Measurements from ENCODE around the gene AFTPH.
A peak's percentile ranks its signal among the peaks of the same experiment; 100 is the strongest.

AFTPH gene

DNA sequence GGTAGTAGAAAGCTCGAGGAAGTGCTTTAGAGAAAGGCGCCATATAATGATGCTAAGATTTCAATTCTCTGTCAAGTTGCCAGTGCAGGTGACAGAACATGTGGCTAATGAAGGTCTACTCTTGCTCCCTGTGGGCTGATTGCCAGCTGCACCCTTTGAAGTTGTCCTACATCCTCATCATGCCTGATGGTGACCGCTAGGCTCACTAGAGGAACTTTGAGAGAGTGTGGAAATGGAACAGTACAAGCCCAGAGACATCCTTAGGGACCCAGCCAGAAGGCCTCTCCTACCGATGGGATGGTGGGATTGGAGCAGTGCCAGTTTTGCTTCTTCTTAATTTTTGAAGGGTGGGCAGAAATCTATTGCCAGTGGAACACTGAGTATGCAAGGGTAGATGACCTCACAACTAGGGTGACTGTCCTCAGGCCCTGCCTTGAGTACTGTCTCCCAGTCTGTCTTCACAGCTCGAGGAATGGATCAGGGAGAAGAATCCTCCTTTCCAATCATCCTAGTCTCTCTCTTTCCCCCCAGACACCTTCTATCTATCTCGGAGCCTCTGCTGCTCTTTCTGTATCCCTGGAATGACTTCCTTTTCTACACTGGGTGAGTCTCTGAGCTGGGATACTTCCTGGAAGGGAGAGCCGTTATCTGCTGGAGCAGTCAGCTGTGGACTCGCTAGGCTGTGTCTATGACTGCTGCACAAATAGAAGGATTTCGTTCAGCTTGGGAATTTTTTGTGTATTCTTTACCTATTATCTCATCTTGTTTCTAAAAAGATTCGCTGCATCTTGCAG, 36.7 kb upstream of the AFTPH start:
- no peak overlapping the region for H3K4me3 ChIP-seq (ENCODE audit: low read depth, low read length)
- TF ChIP-seq CTCF (IDR thresholded peaks at IDR 0.05; ENCODE audit: control insufficient read depth, extremely low read depth, insufficient read depth): no peak
- no peak for DNase-seq (ENCODE audit: low read depth)

- no peak for DNase-seq (ENCODE audit: low read depth)
- no peak overlapping the region for H3K4me3 ChIP-seq (ENCODE audit: low read depth, low read length)
- peak; percentile 63 for TF ChIP-seq CTCF (IDR thresholded peaks at IDR 0.05; ENCODE audit: control insufficient read depth, extremely low read depth, insufficient read depth)
Measured at GRCh38 chr2:64488050-64488974, 35.8 kb upstream of the AFTPH start.

DNA sequence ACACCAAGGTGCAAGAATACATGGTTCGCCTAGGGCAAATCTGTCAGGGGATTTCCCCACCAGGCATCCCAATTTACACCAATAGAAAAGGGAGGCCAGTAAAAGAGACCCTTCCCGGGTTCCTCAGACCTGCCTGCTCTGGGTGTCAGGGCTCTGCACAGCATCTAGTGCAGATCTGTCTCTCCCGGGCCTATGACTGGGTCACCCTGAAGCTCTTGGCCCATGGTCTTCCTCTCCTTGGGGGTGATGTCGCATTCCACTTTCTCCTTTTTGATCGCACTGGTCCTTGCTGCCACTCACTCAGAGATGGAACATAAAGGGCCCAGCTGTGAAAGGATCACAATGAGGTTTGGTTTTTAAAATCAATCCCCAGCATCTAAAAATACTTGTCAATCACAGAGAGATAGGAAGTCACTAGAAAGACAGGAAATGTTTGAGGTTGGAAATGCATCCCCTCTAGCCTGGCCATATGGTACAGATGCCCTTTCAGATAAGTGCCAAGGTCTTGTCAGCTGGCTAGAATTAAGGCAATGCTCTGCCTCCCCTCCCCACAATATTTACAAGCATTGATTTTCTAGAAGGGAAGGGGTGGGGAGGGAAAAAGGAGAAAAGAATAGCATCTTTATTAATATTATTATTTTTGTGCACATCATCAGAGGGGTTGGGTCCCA, 34.9 kb upstream of the AFTPH start:
- no peak overlapping the region for H3K4me3 ChIP-seq (ENCODE audit: low read depth, low read length)
- TF ChIP-seq CTCF (IDR thresholded peaks at IDR 0.05; ENCODE audit: control insufficient read depth, extremely low read depth, insufficient read depth): no peak
- no peak for DNase-seq (ENCODE audit: low read depth)

GRCh38 chr2:64491426-64491825, 32.7 kb upstream of the AFTPH start:
- no peak for TF ChIP-seq CTCF (IDR thresholded peaks at IDR 0.05; ENCODE audit: control insufficient read depth, extremely low read depth, insufficient read depth)
- no peak for DNase-seq (ENCODE audit: low read depth)
- H3K4me3 ChIP-seq (ENCODE audit: low read depth, low read length): no peak overlapping the region

DNA sequence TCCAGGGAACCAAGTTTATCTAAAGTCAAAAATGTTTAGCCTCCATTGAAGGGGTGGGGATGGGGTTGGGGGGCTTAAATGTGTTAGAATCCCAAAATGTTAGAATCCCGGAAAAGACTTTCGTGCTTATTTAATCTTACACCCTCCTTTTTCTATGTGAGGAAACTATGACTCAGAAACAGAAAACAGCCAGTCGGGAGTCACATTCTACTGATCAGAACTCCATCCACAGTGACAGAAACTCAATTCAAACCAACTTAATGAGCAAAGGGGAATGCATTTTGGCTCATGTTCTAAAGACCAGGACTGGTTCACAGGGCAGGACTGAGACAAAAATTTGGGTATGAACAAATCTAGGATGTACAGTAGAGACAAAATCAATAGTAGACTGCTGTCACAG, 31.9 kb upstream of the AFTPH start:
- H3K4me3 ChIP-seq (ENCODE audit: low read depth, low read length): no peak overlapping the region
- no peak for TF ChIP-seq CTCF (IDR thresholded peaks at IDR 0.05; ENCODE audit: control insufficient read depth, extremely low read depth, insufficient read depth)
- no peak for DNase-seq (ENCODE audit: low read depth)

GRCh38 chr2:64492821-64493220, 31.3 kb upstream of the AFTPH start:
- DNase-seq (ENCODE audit: low read depth): no peak
- no peak overlapping the region for H3K4me3 ChIP-seq (ENCODE audit: low read depth, low read length)
- TF ChIP-seq CTCF (IDR thresholded peaks at IDR 0.05; ENCODE audit: control insufficient read depth, extremely low read depth, insufficient read depth): no peak
